HT-29 (cell line): ENCODE results near the gene TMPRSS5. TPM values are rescaled to one million over a fixed set of nuclear protein-coding genes. Genes with fewer than 3 reads are reported as not detected.

Source experiments
- DNase-seq: peaks from one replicate; pipeline ENCODE4 v3.0.0-alpha.2; 2015; ENCODE audit warnings: low spot score
- total RNA-seq: library from RNA; depleted of rRNA; stranded (reverse); fragments of >200 nt; shearing (Covaris generic); gene quantifications from 2 replicates; pipeline ENCODE4 v1.2.3, GENCODE V29; 2014

The TMPRSS5 gene
- total RNA-seq, 1 experiment from 2014 or later: 1.8 TPM

- DNase-seq: no peak
These were observed 35.8 kb downstream of the TMPRSS5 start for GRCh38 chr11:113670149-113670830.

DNA sequence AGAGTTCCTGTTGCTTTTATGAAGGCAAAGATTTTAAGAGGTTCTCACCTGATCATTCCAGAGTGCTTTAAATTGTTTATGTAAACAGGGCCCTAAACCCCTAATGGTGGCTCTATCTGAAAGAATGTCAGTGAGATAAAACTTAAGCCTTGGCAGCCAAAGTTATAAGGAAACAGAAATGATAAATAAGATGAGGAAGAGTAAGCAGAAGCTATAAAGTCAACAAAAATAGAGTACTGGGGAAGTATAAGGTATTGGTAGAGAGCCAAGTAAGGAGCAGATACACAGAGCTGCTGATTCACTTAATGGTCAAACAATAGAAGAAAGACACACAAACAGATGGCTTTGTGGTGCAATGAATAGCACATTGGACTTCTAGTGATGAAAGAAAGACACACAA, 37.9 kb downstream of the TMPRSS5 start:
- peak; percentile 60 for DNase-seq

GRCh38 chr11:113667801-113668200, 38.3 kb downstream of the TMPRSS5 start:
- peak; percentile 47 for DNase-seq

GRCh38 chr11:113666584-113666983, 39.5 kb downstream of the TMPRSS5 start:
- no peak for DNase-seq

DNA sequence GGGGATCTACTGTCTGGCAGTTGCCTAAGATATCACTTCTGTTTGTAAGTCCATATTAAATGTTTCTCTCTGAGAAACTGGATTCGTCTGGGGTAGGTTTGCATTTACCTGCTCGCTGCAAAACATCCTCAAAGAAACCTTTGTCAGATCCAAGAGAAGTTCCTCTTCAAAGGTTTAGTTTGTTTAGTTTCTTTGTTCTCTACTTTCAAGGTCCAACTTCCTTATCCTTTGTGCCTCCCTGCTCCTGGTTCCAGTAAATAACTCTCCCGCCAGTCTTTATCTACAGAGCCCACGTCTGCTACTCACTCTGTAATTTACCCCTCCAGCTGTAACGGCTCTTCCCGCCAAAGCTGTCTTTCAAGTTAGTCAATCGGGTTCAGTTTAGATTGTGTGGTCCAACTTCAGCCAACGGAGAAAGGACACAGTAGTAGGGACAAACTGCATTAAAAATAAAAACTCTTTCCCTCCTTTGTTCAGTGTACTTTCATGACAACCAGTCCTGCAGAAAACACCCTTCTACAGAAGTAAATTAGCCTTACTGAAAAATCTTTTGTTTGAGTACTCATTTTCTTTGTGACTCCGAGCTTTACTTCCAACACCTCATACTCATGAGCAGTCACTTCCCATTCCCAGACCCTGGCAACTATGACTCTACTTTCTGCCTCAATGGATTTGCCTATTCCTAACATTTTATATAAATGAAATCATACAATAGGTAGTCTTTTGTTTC, 41.0 kb downstream of the TMPRSS5 start:
- peak; percentile 92 for DNase-seq

GRCh38 chr11:113664069-113664980, 41.8 kb downstream of the TMPRSS5 start:
- DNase-seq: peak; percentile 93

GRCh38 chr11:113663567-113663966, 42.5 kb downstream of the TMPRSS5 start:
- no peak for DNase-seq

GRCh38 chr11:113655771-113656170, 50.3 kb downstream of the TMPRSS5 start:
- no peak for DNase-seq

DNA sequence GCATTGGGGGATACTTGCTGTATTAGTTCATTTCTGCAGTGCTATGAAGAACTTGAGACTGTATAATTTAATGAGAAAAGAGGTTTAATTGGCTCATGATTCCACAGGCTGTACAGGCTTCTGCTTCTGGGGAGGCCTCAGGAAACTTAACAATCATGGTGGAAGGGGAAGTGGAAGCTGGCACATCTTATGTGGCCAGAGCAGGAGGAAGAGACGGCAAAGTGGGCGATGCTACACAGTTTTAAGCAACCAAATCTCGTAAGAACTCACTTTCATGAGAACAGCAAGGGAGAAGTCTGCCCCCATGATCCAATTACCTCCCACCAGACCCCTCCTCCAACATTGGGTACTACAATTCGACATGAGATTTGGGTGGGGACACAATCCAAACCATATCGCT, 55.1 kb downstream of the TMPRSS5 start:
- DNase-seq: no peak

DNA sequence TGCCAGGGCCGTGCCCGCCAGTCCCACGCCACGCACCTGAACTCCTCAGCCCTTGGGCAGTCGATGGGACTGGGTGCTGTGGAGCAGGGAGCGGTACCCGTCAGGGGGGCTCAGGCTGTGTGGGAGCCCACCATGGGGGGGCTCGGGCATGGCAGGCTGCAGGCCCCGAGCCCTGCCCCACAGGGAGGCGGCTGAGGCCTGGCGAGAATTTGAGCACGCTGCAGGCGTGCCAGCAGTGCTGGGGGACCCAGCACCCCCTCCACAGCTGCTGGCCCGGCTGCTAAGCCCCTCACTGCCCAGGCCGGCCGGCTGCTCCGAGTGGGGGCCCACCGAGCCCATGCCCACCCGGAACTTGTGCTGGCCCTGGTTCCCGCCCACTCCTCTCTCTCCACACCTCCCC, 56.8 kb downstream of the TMPRSS5 start:
- DNase-seq: no peak

GRCh38 chr11:113647856-113648255, 58.3 kb downstream of the TMPRSS5 start:
- DNase-seq: no peak

GRCh38 chr11:113647108-113647507, 59.0 kb downstream of the TMPRSS5 start:
- no peak for DNase-seq

- no peak for DNase-seq
These were observed 60.3 kb downstream of the TMPRSS5 start for GRCh38 chr11:113645593-113646349.

- DNase-seq: no peak
These were observed 61.5 kb downstream of the TMPRSS5 start for GRCh38 chr11:113644605-113645004.

- no peak for DNase-seq
These were observed 62.4 kb downstream of the TMPRSS5 start for GRCh38 chr11:113643701-113644100.

DNA sequence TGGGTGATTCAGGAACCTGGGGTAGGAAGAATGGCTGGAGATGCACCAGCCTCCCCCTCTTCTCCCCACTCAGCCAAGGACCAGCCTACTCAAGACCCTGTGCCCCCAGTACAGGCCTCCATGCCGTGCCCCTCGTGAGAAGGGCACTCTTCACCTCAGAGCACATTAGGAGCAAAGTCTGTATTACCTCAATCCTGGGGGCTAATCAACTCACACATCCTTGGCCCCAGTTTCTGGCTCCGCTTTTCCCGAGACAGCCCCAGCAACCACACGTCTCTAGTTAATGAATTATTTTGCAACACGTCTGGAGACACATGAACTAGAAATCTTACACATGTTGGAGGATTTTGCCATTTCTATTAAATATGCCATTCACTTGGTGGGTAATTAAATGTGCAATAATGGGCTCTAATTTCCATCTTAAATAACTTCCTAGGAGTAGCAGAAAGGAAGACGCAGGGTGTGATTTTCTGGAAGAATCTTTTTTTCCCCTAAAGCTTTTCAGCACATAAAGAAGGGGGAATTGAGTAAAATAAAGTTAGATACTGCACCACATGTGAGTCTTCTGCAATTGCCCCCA, 63.0 kb downstream of the TMPRSS5 start:
- DNase-seq: no peak

DNA sequence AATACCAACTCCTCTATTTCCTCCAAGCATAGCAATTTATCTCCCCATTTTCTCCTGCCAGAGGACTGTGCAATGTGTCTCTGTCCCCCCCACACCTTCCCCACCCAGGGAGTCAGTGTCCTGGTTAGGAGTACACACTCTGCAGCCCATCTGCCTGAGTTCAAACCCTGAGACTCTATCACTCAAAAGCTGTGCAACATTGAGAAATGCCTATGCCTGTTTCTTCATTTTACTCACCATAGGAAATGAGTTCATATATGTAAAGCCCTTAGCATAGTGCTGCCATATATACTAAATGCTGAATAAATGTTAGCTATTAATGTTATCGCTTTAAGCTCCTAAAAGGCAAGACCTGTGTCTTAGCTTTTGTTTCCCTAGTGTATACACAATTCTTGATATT, 64.0 kb downstream of the TMPRSS5 start:
- no peak for DNase-seq

GRCh38 chr11:113638376-113638775, 67.7 kb downstream of the TMPRSS5 start:
- no peak for DNase-seq

DNA sequence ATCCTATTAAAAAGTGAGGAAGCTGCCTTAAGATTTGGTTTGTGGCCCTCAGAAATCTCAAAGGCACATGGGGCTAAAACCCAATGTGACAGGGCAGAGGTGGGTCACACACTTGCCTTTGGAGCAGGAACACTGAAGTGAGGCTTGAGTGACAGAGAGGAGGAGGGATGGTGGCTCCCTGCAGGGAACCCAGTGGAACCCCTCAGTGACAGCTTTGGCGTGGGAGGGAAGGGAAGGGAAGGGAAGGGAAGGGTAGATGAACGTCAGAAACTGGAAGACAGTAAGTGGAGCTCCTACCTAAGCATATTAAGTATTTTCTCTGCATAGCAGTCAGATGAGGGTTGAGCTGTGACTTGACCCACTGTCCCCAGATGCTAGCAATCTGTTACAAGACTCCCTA, 68.5 kb downstream of the TMPRSS5 start:
- no peak for DNase-seq
